ENCODE results near the gene CADM2.

The CADM2 gene

DNA sequence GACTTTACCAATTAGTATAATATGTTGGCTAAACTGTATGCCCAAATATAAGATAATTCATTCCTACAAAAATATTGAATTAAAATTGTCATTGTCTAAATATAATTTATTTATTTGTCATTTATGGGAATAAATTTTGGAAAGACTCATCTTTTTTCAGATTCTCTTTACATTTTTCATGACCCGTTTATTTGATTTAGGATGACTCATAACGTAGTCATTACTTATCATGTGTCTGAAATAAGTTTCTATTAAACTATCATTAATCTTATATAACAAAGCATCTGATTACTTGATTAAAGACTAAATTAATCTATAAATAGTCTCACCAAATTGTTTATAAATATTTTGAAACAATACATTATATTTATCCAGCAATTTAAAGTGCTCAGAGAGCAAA, 516.6 kb downstream of the CADM2 start:
- Histone ChIP-seq H3K27me3 (ENCODE audit: control insufficient read depth in 1 of 2, insufficient read depth in 1 of 2, low read length in 2 of 2) (no peaks in the 10 kb centered on the region), H2AFZ (ENCODE audit: low read depth, low read length) (no peak overlapping the region), H2BK12ac (ENCODE audit: low read length in 2 of 2) (no peak overlapping the region), H3K4ac (ENCODE audit: low read depth in 1 of 2, low read length in 2 of 2) (no peak overlapping the region), H2AK5ac (ENCODE audit: low read length, severe bottlenecking) (no peak overlapping the region), H3K36me3 (ENCODE audit: control insufficient read depth in 1 of 2, insufficient read depth in 2 of 2, low read depth in 1 of 2, low read length in 2 of 2) (no peaks in the 10 kb centered on the region), H2BK15ac (ENCODE audit: low read depth, poor library complexity, severe bottlenecking) (no peak overlapping the region), H3K4me2 (ENCODE audit: low read length, poor library complexity, severe bottlenecking) (no peak overlapping the region), H3K9me3 (ENCODE audit: control insufficient read depth, low read length) (no peaks in the 10 kb centered on the region), H3K4me1 (ENCODE audit: control insufficient read depth, insufficient read depth, low read depth, low read length) (no peaks in the 10 kb centered on the region), H3K23ac (ENCODE audit: low read length in 2 of 2) (no peak overlapping the region), H2BK5ac (ENCODE audit: low read depth, low read length, poor library complexity, severe bottlenecking) (no peak overlapping the region), H3K14ac (ENCODE audit: low read length in 2 of 2) (no peak overlapping the region), H3K4me3 (ENCODE audit: insufficient read depth in 1 of 2, low read depth in 1 of 2, low read length in 2 of 2) (no peak overlapping the region), H4K91ac (ENCODE audit: low read length) (no peak overlapping the region), H3K9ac (ENCODE audit: low read length) (no peak overlapping the region), H4K8ac (ENCODE audit: low read length) (no peak overlapping the region), H3K27ac (ENCODE audit: low read length, poor library complexity, severe bottlenecking) (no peak overlapping the region), H2BK120ac (ENCODE audit: low read depth, low read length) (no peak overlapping the region), H3K18ac (ENCODE audit: low read depth in 1 of 2, low read length in 2 of 2) (no peak overlapping the region), H3K79me1 (replicated peaks; ENCODE audit: low read length, poor library complexity, severe bottlenecking) (no peaks in the 10 kb centered on the region)
- no peak for DNase-seq
- WGBS = no CpG with 5 or more reads among the region's 2 CpGs

DNA sequence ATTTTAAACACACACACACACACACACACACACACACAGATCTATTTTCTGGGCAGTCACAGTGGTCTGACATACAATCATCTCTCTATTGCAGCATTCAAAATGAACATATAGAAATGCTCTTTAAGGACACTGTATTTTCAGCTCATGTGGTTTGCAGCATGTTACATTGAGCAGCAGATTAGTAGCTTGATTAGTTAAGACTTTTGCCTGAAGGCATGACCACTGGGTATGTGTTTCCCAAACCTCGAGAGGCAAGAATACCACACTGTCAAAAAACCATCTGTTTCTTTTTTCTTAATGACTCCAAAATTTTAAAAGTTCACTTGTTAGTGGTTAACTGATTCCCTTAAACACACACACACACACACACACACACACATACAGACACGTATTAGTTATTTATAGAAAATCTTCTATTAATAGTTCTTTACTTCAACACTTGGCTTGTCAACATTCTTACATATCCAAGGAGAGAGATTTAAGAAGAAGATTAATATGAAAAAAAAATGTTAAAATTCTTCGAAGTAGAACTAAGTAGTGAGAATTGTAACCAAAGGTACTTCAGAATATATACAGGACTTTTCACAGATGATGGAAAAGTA, 518.2 kb downstream of the CADM2 start:
- H3K4ac ChIP-seq (ENCODE audit: low read depth in 1 of 2, low read length in 2 of 2) = no peak overlapping the region
- no peaks in the 10 kb centered on the region for H3K9me3 ChIP-seq (ENCODE audit: control insufficient read depth, low read length)
- H3K4me1 ChIP-seq (ENCODE audit: control insufficient read depth, insufficient read depth, low read depth, low read length) = no peaks in the 10 kb centered on the region
- no peaks in the 10 kb centered on the region for H3K36me3 ChIP-seq (ENCODE audit: control insufficient read depth in 1 of 2, insufficient read depth in 2 of 2, low read depth in 1 of 2, low read length in 2 of 2)
- H3K27ac ChIP-seq (ENCODE audit: low read length, poor library complexity, severe bottlenecking) = no peak overlapping the region
- no peak for DNase-seq
- no peak overlapping the region for H2BK120ac ChIP-seq (ENCODE audit: low read depth, low read length)
- no peak overlapping the region for H3K4me2 ChIP-seq (ENCODE audit: low read length, poor library complexity, severe bottlenecking)
- H3K79me1 ChIP-seq (replicated peaks; ENCODE audit: low read length, poor library complexity, severe bottlenecking) = no peaks in the 10 kb centered on the region
- H3K14ac ChIP-seq (ENCODE audit: low read length in 2 of 2) = no peak overlapping the region
- no peak overlapping the region for H2BK12ac ChIP-seq (ENCODE audit: low read length in 2 of 2)
- H3K18ac ChIP-seq (ENCODE audit: low read depth in 1 of 2, low read length in 2 of 2) = no peak overlapping the region
- H2BK15ac ChIP-seq (ENCODE audit: low read depth, poor library complexity, severe bottlenecking) = no peak overlapping the region
- no peak overlapping the region for H3K4me3 ChIP-seq (ENCODE audit: insufficient read depth in 1 of 2, low read depth in 1 of 2, low read length in 2 of 2)
- no peak overlapping the region for H4K91ac ChIP-seq (ENCODE audit: low read length)
- H3K23ac ChIP-seq (ENCODE audit: low read length in 2 of 2) = no peak overlapping the region
- H2AFZ ChIP-seq (ENCODE audit: low read depth, low read length) = no peak overlapping the region
- H2AK5ac ChIP-seq (ENCODE audit: low read length, severe bottlenecking) = no peak overlapping the region
- H4K8ac ChIP-seq (ENCODE audit: low read length) = no peak overlapping the region
- H3K27me3 ChIP-seq (ENCODE audit: control insufficient read depth in 1 of 2, insufficient read depth in 1 of 2, low read length in 2 of 2) = no peaks in the 10 kb centered on the region
- 67% methylated on average over 1 of the region's 3 CpGs for WGBS
- no peak overlapping the region for H2BK5ac ChIP-seq (ENCODE audit: low read depth, low read length, poor library complexity, severe bottlenecking)
- no peak overlapping the region for H3K9ac ChIP-seq (ENCODE audit: low read length)

DNA sequence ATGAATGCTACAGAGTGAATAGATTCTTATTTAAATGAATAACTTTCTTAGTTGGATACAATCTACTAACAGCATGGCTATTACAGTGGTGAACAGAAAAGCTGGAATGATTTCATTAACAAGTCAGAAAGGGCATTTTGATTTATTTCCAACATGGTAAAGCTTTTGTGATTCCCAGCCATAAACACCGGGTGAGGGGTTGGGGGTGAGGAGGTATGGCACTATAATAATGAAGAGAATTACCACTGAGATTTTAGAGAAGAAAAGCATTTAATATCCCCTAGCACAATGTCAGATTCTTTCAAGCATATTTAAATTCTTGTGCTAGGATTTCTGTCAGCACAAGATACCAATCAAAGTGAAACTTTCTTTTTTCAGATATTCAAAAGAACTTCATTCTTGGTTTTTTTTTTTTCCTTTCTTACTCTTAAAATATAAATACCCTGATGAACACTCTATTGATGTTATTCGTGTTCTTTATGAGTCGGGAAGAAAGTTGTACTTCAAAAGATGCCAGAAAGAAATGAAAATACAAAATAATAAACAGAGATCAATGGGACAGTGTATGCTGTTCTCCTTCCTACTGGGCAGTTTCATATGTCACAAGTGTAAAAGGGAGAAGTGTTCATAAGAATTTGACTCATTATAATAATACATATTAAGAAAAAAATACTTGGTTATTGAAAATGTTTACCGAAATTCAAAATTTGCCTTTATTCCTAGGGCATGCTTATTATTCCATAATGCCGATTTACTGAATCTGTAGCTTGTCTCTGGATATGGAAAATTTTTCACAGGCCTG, 522.8 kb downstream of the CADM2 start:
- Histone ChIP-seq H3K27ac (ENCODE audit: low read length, poor library complexity, severe bottlenecking) (no peak overlapping the region), H3K4me3 (ENCODE audit: insufficient read depth in 1 of 2, low read depth in 1 of 2, low read length in 2 of 2) (no peak overlapping the region), H3K4ac (ENCODE audit: low read depth in 1 of 2, low read length in 2 of 2) (no peak overlapping the region), H3K23ac (ENCODE audit: low read length in 2 of 2) (no peak overlapping the region), H3K27me3 (ENCODE audit: control insufficient read depth in 1 of 2, insufficient read depth in 1 of 2, low read length in 2 of 2) (no peaks in the 10 kb centered on the region), H2AFZ (ENCODE audit: low read depth, low read length) (no peak overlapping the region), H3K4me1 (ENCODE audit: control insufficient read depth, insufficient read depth, low read depth, low read length) (no peaks in the 10 kb centered on the region), H4K8ac (ENCODE audit: low read length) (no peak overlapping the region), H3K36me3 (ENCODE audit: control insufficient read depth in 1 of 2, insufficient read depth in 2 of 2, low read depth in 1 of 2, low read length in 2 of 2) (no peaks in the 10 kb centered on the region), H2AK5ac (ENCODE audit: low read length, severe bottlenecking) (no peak overlapping the region), H2BK5ac (ENCODE audit: low read depth, low read length, poor library complexity, severe bottlenecking) (no peak overlapping the region), H3K4me2 (ENCODE audit: low read length, poor library complexity, severe bottlenecking) (no peak overlapping the region), H3K9ac (ENCODE audit: low read length) (peak overlapping the region; percentile 38), H4K91ac (ENCODE audit: low read length) (no peak overlapping the region), H3K79me1 (replicated peaks; ENCODE audit: low read length, poor library complexity, severe bottlenecking) (no peaks in the 10 kb centered on the region), H2BK12ac (ENCODE audit: low read length in 2 of 2) (no peak overlapping the region), H3K9me3 (ENCODE audit: control insufficient read depth, low read length) (no peaks in the 10 kb centered on the region), H2BK15ac (ENCODE audit: low read depth, poor library complexity, severe bottlenecking) (no peak overlapping the region), H2BK120ac (ENCODE audit: low read depth, low read length) (no peak overlapping the region), H3K18ac (ENCODE audit: low read depth in 1 of 2, low read length in 2 of 2) (no peak overlapping the region), H3K14ac (ENCODE audit: low read length in 2 of 2) (no peak overlapping the region)
- DNase-seq = no peak
- WGBS = 100% methylated on average over 1 of the region's 5 CpGs

GRCh38 chr3:85482213-85482490, 523.4 kb downstream of the CADM2 start:
- no peak overlapping the region for H2AFZ ChIP-seq (ENCODE audit: low read depth, low read length)
- H3K79me1 ChIP-seq (replicated peaks; ENCODE audit: low read length, poor library complexity, severe bottlenecking) = no peaks in the 10 kb centered on the region
- no peak overlapping the region for H2BK5ac ChIP-seq (ENCODE audit: low read depth, low read length, poor library complexity, severe bottlenecking)
- H3K4me2 ChIP-seq (ENCODE audit: low read length, poor library complexity, severe bottlenecking) = no peak overlapping the region
- H3K36me3 ChIP-seq (ENCODE audit: control insufficient read depth in 1 of 2, insufficient read depth in 2 of 2, low read depth in 1 of 2, low read length in 2 of 2) = no peaks in the 10 kb centered on the region
- no peak overlapping the region for H4K91ac ChIP-seq (ENCODE audit: low read length)
- no peak overlapping the region for H2AK5ac ChIP-seq (ENCODE audit: low read length, severe bottlenecking)
- 95% methylated on average over 2 of the region's 3 CpGs for WGBS
- no peaks in the 10 kb centered on the region for H3K9me3 ChIP-seq (ENCODE audit: control insufficient read depth, low read length)
- no peak overlapping the region for H3K23ac ChIP-seq (ENCODE audit: low read length in 2 of 2)
- no peak overlapping the region for H3K27ac ChIP-seq (ENCODE audit: low read length, poor library complexity, severe bottlenecking)
- H2BK15ac ChIP-seq (ENCODE audit: low read depth, poor library complexity, severe bottlenecking) = no peak overlapping the region
- no peak overlapping the region for H3K4ac ChIP-seq (ENCODE audit: low read depth in 1 of 2, low read length in 2 of 2)
- H2BK120ac ChIP-seq (ENCODE audit: low read depth, low read length) = no peak overlapping the region
- H3K27me3 ChIP-seq (ENCODE audit: control insufficient read depth in 1 of 2, insufficient read depth in 1 of 2, low read length in 2 of 2) = no peaks in the 10 kb centered on the region
- H2BK12ac ChIP-seq (ENCODE audit: low read length in 2 of 2) = no peak overlapping the region
- H3K9ac ChIP-seq (ENCODE audit: low read length) = peak overlapping the region; percentile 38
- no peak for DNase-seq
- no peak overlapping the region for H4K8ac ChIP-seq (ENCODE audit: low read length)
- no peak overlapping the region for H3K4me3 ChIP-seq (ENCODE audit: insufficient read depth in 1 of 2, low read depth in 1 of 2, low read length in 2 of 2)
- H3K14ac ChIP-seq (ENCODE audit: low read length in 2 of 2) = no peak overlapping the region
- no peak overlapping the region for H3K18ac ChIP-seq (ENCODE audit: low read depth in 1 of 2, low read length in 2 of 2)
- no peaks in the 10 kb centered on the region for H3K4me1 ChIP-seq (ENCODE audit: control insufficient read depth, insufficient read depth, low read depth, low read length)

Data from mesenchymal stem cell (in vitro differentiated cells and primary cell).